Left cardiac atrium (tissue), 4 donors: Measurements from ENCODE around the gene DHCR7. TPM values are rescaled to one million over a fixed set of nuclear protein-coding genes. Genes with fewer than 3 reads are reported as not detected.

Experiments
- ATAC-seq, 2 donors: fragments of 200-7000 bp; cut with Tn5 transposase; one replicate each; pipeline ENCODE4 v1.9.1; 2020; ENCODE audit warnings: mild to moderate bottlenecking in 2 of 2, moderate library complexity in 2 of 2
- DNase-seq: peaks from one replicate; pipeline ENCODE4 v3.0.0-alpha.2; 2020
- intact Hi-C, 2 donors: fragments of 100-400 bp; cut with DNase I; formaldehyde crosslinking; loops; one replicate each; pipeline versions ENCODE4 v1.14.1 to v1.15.1; 2022 to 2023
- long read RNA-seq: library from polyadenylated mRNA; unstranded; transcript quantifications from one replicate; pipeline ENCODE4 v2.0.0, GENCODE V29; 2021
- total RNA-seq, 2 donors: library from RNA; stranded (reverse); fragmentation: NEBNext Ultra II Directional; extraction: Animal tissue kit (Norgen Biotek cat#: 25700); gene quantifications; one replicate each; pipeline ENCODE4 v1.2.1, GENCODE V29; 2021
- donor health status: DM: no; HTN: yes; CAD: no.
- donor health status: DM: no; HTN: yes; CAD: no; lungs with severe emphysema.
- donor health status: DM: yes; HTN: yes; CAD: no.
- donor health status: Dilated cardiomyopathy.

DHCR7 gene
- total RNA-seq: 10 to 100 TPM; 53.8 to 63.3 TPM
- long read RNA-seq, transcript DHCR7-201 (9 exons, 2,666 nt): major isoform, 106 of 150 reads
- long read RNA-seq, transcript DHCR7-202 (9 exons, 2,601 nt): minor isoform, 5 of 150 reads
- long read RNA-seq, partial matches to known transcripts: 25 of 150 reads
- long read RNA-seq, other reads (novel, unspliced or antisense): 14 of 150 reads

- intact Hi-C loops: no loop called here
- peak; percentile 98 for DNase-seq
- ATAC-seq: peak; percentile 91 to 93
Measured at GRCh38 chr11:71448257-71449171, at the start of gene DHCR7. Gene DHCR7 (minus strand): TSS chr11:71448393. CDS start chr11:71444952, 3,441 bp downstream.

GRCh38 chr11:71496421-71496820 lies 48.2 kb upstream of the DHCR7 start:
- DNase-seq (no peak), ATAC-seq (no peak)
- intact Hi-C loops: no loop called here

GRCh38 chr11:71495286-71496230 lies 47.4 kb upstream of the DHCR7 start:
- intact Hi-C loops: no loop called here
- DNase-seq (no peak), ATAC-seq (no peak)

GRCh38 chr11:71491940-71492339 lies 43.7 kb upstream of the DHCR7 start:
- DNase-seq: no peak
- intact Hi-C loops: no loop called here
- ATAC-seq: no peak

- no peak for DNase-seq
- ATAC-seq: no peak
- intact Hi-C loops: no loop called here
Measured at GRCh38 chr11:71491531-71491930, 43.3 kb upstream of the DHCR7 start.

GRCh38 chr11:71490731-71491390 lies 42.7 kb upstream of the DHCR7 start:
- ATAC-seq (no peak), DNase-seq (no peak)
- intact Hi-C loops: no loop called here

GRCh38 chr11:71490044-71490730 lies 42.0 kb upstream of the DHCR7 start:
- DNase-seq (no peak), ATAC-seq (no peak)
- intact Hi-C loops: no loop called here

- ATAC-seq (peak; percentile 27 to 41), DNase-seq (no peak)
- intact Hi-C loops: no loop called here
Measured at GRCh38 chr11:71489311-71490043, 41.3 kb upstream of the DHCR7 start.

GRCh38 chr11:71488681-71489270 lies 40.6 kb upstream of the DHCR7 start:
- intact Hi-C loops: no loop called here
- ATAC-seq (no peak), DNase-seq (no peak)

GRCh38 chr11:71486320-71486719 lies 38.1 kb upstream of the DHCR7 start:
- DNase-seq (no peak), ATAC-seq (no peak)
- intact Hi-C loops: no loop called here

- ATAC-seq (no peak), DNase-seq (no peak)
- intact Hi-C loops: no loop called here
Measured at GRCh38 chr11:71485466-71485865, 37.3 kb upstream of the DHCR7 start.

GRCh38 chr11:71485063-71485399 lies 36.8 kb upstream of the DHCR7 start:
- ATAC-seq: no peak
- intact Hi-C loops: no loop called here
- no peak for DNase-seq

- intact Hi-C loops: no loop called here
- no peak for ATAC-seq
- no peak for DNase-seq
Measured at GRCh38 chr11:71484248-71485062, 36.3 kb upstream of the DHCR7 start.

- intact Hi-C loops: no loop called here
- DNase-seq: no peak
- no peak for ATAC-seq
Measured at GRCh38 chr11:71483692-71484091, 35.5 kb upstream of the DHCR7 start.

GRCh38 chr11:71482746-71483364 lies 34.7 kb upstream of the DHCR7 start:
- no peak for DNase-seq
- intact Hi-C loops: no loop called here
- no peak for ATAC-seq

- DNase-seq (peak; percentile 22), ATAC-seq (no peak)
- intact Hi-C loops: no loop called here
Measured at GRCh38 chr11:71482216-71482615, 34.0 kb upstream of the DHCR7 start.
